Right atrium auricular region (tissue), 2 donors: ENCODE data around the gene PIP4K2C. TPM values are rescaled to one million over a fixed set of nuclear protein-coding genes. Genes with fewer than 3 reads are reported as not detected.
A peak's percentile ranks its signal among the peaks of the same experiment; 100 is the strongest.

Experiments
- DNase-seq: peaks from one replicate; pipeline ENCODE4 v3.0.0-alpha.2; 2019; ENCODE audit warnings: low spot score
- H3K27ac ChIP-seq, 2 donors: fragments of 200-600 bp; sonication (generic); 1 replicate in 1 of 2; 2 replicates in 1 of 2; pipeline ENCODE4 v1.5.1; 2016 to 2019
- H3K27me3 ChIP-seq, 2 donors: fragments of 200-600 bp; sonication (generic); one replicate each; pipeline versions ENCODE4 v1.5.1 to v1.6.0; 2017 to 2019
- H3K36me3 ChIP-seq: fragments of 200-600 bp; sonication (generic); one replicate; pipeline ENCODE4 v1.5.1; 2016
- H3K4me1 ChIP-seq, 2 donors: fragments of 200-600 bp; sonication (generic); one replicate each; pipeline versions ENCODE4 v1.5.1 to v1.6.0; 2017 to 2019
- H3K4me3 ChIP-seq, 2 donors: fragments of 200-600 bp; sonication (generic); 1 replicate in 1 of 2; 2 replicates in 1 of 2; pipeline ENCODE4 v1.5.1; 2017 to 2019; ENCODE audit warnings: mild to moderate bottlenecking in 1 of 2, moderate library complexity in 1 of 2
- H3K9me3 ChIP-seq, 2 donors: fragments of 200-600 bp; sonication (generic); one replicate each; pipeline ENCODE4 v1.5.1; 2019
- total RNA-seq, 2 donors: library from RNA; depleted of rRNA; stranded (reverse); fragments of >200 nt; gene quantifications; one replicate each; pipeline ENCODE4 v1.1.0, GENCODE V29; 2016
- TF ChIP-seq, protein P1 (sequence below), 2 donors: fragments of 200-600 bp; sonication (generic); IDR thresholded peaks; one replicate each; pipeline ENCODE4 v1.5.1; 2019; ENCODE audit warnings: antibody characterized with exemption in 2 of 2

Gene PIP4K2C
- total RNA-seq, 2 donors from 2014 or later, result 22.1 to 25.2 TPM

DNA sequence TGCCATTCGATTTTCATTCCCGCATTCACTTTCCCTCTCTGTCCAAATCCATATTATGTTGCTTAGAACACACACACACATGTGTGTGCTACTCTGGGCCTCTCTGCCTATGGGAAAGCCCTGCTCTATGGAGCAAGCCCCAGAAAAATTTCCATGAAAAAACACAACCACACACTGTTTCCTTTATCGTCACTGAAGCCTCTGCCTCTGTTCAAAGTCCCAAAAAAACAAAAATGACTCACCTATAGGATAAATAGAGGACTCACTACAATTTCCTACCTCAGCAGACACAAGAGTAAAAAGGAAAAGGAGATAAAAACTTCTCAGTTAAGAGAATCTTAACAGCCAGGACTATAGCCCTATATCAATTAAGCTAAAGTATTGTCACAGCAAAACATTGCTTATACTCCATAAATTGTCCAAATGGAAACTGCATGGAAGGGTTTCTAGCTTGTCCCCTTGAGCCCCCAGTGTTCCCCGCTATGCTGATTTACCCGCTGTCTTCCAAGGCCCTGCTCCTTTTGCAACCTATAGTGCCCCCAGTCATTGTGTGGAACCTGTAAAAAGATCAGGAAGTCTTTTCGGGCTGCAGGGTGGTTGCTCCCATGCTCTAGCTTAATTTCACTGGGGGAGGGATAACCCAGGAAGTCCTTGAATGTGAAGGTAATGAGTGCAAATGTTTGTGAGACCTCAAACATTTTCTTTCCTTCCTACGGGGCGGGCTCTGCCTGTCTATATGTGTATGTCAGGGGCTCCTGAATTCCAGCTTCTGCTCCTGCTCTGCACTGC, 11.1 kb upstream of the PIP4K2C start:
- Histone ChIP-seq H3K4me1 (no peaks in the 10 kb centered on the region), H3K27ac (no peak overlapping the region), H3K27me3 (no peaks in the 10 kb centered on the region), H3K36me3 (no peaks in the 10 kb centered on the region), H3K9me3 (no peaks in the 10 kb centered on the region), H3K4me3 (no peak overlapping the region)
- TF ChIP-seq, protein P1, sequence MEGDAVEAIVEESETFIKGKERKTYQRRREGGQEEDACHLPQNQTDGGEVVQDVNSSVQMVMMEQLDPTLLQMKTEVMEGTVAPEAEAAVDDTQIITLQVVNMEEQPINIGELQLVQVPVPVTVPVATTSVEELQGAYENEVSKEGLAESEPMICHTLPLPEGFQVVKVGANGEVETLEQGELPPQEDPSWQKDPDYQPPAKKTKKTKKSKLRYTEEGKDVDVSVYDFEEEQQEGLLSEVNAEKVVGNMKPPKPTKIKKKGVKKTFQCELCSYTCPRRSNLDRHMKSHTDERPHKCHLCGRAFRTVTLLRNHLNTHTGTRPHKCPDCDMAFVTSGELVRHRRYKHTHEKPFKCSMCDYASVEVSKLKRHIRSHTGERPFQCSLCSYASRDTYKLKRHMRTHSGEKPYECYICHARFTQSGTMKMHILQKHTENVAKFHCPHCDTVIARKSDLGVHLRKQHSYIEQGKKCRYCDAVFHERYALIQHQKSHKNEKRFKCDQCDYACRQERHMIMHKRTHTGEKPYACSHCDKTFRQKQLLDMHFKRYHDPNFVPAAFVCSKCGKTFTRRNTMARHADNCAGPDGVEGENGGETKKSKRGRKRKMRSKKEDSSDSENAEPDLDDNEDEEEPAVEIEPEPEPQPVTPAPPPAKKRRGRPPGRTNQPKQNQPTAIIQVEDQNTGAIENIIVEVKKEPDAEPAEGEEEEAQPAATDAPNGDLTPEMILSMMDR (IDR thresholded peaks at IDR 0.05), result no peak
- no peak for DNase-seq

DNA sequence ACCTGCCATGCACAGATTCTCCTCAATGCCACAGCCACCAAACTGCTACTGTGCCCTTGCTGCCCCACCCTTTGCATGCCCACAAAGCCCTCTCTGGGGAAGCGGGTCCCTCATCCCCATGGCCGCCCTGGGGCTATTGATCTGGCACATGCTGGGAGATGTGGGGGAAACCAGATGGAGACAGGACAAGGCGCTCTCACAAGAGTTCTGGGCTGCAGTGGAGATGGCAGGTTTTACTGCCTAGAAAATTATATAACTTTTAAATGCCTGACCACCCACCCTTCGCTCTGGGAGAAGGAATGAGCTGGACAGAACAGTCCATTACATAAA, 10.6 kb upstream of the PIP4K2C start:
- Histone ChIP-seq H3K4me1 (no peaks in the 10 kb centered on the region), H3K27ac (no peak overlapping the region), H3K4me3 (no peak overlapping the region), H3K36me3 (no peaks in the 10 kb centered on the region), H3K9me3 (no peaks in the 10 kb centered on the region), H3K27me3 (no peaks in the 10 kb centered on the region)
- no peak for DNase-seq
- TF ChIP-seq, protein P1 (IDR thresholded peaks at IDR 0.05), result no peak

- Histone ChIP-seq H3K27ac (no peak overlapping the region), H3K36me3 (no peaks in the 10 kb centered on the region), H3K4me1 (no peaks in the 10 kb centered on the region), H3K4me3 (no peak overlapping the region), H3K27me3 (no peaks in the 10 kb centered on the region), H3K9me3 (no peaks in the 10 kb centered on the region)
- DNase-seq, result no peak
- TF ChIP-seq, protein P1 (IDR thresholded peaks at IDR 0.05), result no peak
Measured at GRCh38 chr12:57581802-57582201, 9.2 kb upstream of the PIP4K2C start.

DNA sequence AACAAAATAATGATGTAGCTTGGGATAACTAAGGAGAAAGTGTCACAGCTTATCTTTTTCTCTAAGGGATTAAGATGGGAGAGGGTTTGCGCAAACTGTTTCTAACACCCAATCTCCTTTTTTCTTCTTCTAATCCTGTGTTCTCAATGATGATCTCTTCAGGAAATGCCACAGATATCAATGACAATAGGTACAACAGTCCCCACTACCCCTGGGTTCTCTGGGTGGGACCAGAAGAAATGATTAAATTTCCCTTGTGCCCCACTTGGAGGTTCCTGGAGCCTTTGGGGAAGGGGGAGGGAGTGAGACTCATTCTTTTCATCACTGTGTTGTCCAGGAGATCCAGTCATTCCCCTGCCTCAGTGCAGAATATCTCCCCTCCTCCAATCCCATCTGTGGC, 8.6 kb upstream of the PIP4K2C start:
- DNase-seq, result no peak
- Histone ChIP-seq H3K36me3 (no peaks in the 10 kb centered on the region), H3K27me3 (no peaks in the 10 kb centered on the region), H3K4me3 (no peak overlapping the region), H3K4me1 (no peaks in the 10 kb centered on the region), H3K27ac (no peak overlapping the region), H3K9me3 (no peaks in the 10 kb centered on the region)
- TF ChIP-seq, protein P1 (IDR thresholded peaks at IDR 0.05), result no peak

DNA sequence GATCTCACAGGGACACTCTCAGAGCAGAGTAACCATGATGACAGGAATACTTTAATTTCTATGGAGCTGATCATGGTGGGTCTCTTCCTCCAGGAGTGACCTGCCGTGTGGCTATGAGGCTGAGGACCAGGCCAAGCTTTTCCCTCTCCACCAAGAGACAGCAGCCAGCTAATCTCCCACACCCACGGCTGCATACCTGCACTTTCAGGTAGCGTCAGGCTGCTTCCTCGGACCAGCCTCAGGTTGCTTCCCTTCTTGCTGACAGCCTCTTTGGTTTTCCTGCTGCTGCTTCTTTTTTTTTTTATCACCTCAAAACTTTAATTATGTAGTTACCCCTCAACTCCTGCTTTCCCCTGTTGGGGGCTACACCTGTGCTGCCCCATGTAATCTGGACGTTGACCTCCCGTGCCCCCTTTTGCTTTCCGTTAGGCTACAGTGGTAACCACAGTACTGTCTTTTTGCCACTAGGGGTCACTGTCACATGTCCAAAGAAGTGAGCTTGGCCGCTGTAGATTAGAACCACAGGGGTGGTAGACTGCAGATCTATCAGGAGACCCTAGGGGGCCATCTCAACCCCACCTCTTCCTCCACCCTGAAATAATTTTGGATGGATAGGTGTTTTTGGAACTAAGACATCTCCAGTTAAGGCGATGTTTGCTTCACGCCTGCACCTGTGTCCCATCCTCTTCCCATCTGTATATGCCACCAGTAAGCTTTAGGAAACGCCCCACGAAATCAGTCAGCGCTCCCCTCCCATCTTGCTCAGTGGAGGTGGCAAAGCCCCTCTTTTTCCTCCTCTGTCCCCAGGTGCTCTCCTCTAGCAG, 7.8 kb upstream of the PIP4K2C start:
- H3K27ac ChIP-seq, result no peak overlapping the region
- no peaks in the 10 kb centered on the region for H3K27me3 ChIP-seq
- H3K36me3 ChIP-seq, result no peaks in the 10 kb centered on the region
- no peak overlapping the region for H3K4me3 ChIP-seq
- H3K9me3 ChIP-seq, result no peaks in the 10 kb centered on the region
- H3K4me1 ChIP-seq, result no peaks in the 10 kb centered on the region
- TF ChIP-seq, protein P1 (IDR thresholded peaks at IDR 0.05), result peak; percentile 85 to 94
- peak; percentile 72 for DNase-seq
